IMR-90 (cell line): ENCODE data around the gene ASCL3. TPM values are rescaled to one million over a fixed set of nuclear protein-coding genes. Genes with fewer than 3 reads are reported as not detected.

Experiments
- ATAC-seq: fragments of 200-7000 bp; cut with Tn5 transposase; 2 replicates; pipeline ENCODE4 v1.9.1; 2020; ENCODE audit warnings: low read depth, mild to moderate bottlenecking, moderate library complexity
- BruUV-seq: library from RNA; stranded (reverse); fragments of 400-500 nt; replicated peaks from 2 replicates; lab custom pipeline; 2021; lab: Mats Ljungman, UMichigan
- CTCF ChIA-PET: fragments of 300-600 bp; formaldehyde crosslinking; extraction: SDS; loops from one replicate; lab custom pipeline; 2021; ENCODE audit warnings: antibody characterized with exemption; lab: Yijun Ruan, JAX
- POLR2A ChIA-PET: fragments of 300-600 bp; sonication (Branson Sonifier 250); formaldehyde crosslinking; loops from one replicate; lab custom pipeline; 2022; ENCODE audit warnings: antibody characterized with exemption; ENCODE audit not compliant: unreplicated experiment; lab: Charles Lee
- DNase-seq: peaks from one replicate; pipeline ENCODE4 v3.0.0; 2013
- H2AFZ ChIP-seq: replicated peaks from 2 replicates; pipeline ENCODE3; 2013; ENCODE audit warnings: low read length, mild to moderate bottlenecking; ENCODE audit not compliant: poor library complexity
- H2AK5ac ChIP-seq: 2 replicates; pipeline ENCODE4 v1.6.1; 2013; ENCODE audit warnings: low read depth, low read length, inconsistent platforms
- H2AK9ac ChIP-seq: replicated peaks from 2 replicates; pipeline ENCODE3; 2013; ENCODE audit warnings: mild to moderate bottlenecking, low read depth, low read length, moderate library complexity; ENCODE audit not compliant: poor library complexity
- H2BK120ac ChIP-seq: 2 replicates; pipeline ENCODE4 v1.6.1; 2013; ENCODE audit warnings: low read depth, low read length, inconsistent platforms
- H2BK15ac ChIP-seq: 3 replicates; pipeline ENCODE4 v1.6.1; 2013; ENCODE audit warnings: low read depth, low read length, inconsistent platforms
- H2BK20ac ChIP-seq: 2 replicates; pipeline ENCODE4 v1.6.1; 2013; ENCODE audit warnings: low read depth, mild to moderate bottlenecking, inconsistent platforms, low read length, moderate library complexity
- H2BK5ac ChIP-seq: 2 replicates; pipeline ENCODE4 v1.6.1; 2013; ENCODE audit warnings: mild to moderate bottlenecking, low read depth, low read length, inconsistent platforms; ENCODE audit not compliant: poor library complexity, severe bottlenecking
- H3K14ac ChIP-seq: replicated peaks from 2 replicates; pipeline ENCODE4 v1.6.1; 2013; ENCODE audit warnings: low read depth, low read length, inconsistent platforms
- H3K18ac ChIP-seq: 2 replicates; pipeline ENCODE4 v1.6.1; 2013; ENCODE audit warnings: low read depth, low read length, control low read depth
- H3K23ac ChIP-seq: 2 replicates; pipeline ENCODE4 v1.6.1; 2013; ENCODE audit warnings: low read depth, low read length, inconsistent platforms
- H3K27ac ChIP-seq: 2 replicates; pipeline ENCODE4 v1.5.1; 2013; ENCODE audit warnings: mild to moderate bottlenecking, control low read depth, low read length; ENCODE audit not compliant: insufficient read depth
- H3K27me3 ChIP-seq: 2 replicates; pipeline ENCODE4 v1.6.1; 2013; ENCODE audit warnings: low read length; ENCODE audit not compliant: control insufficient read depth, insufficient read depth
- H3K36me3 ChIP-seq: 2 replicates; pipeline ENCODE4 v1.6.1; 2013; ENCODE audit warnings: low read length, mixed read lengths; ENCODE audit not compliant: control insufficient read depth, insufficient read depth
- H3K4ac ChIP-seq: 2 replicates; pipeline ENCODE4 v1.6.1; 2013; ENCODE audit warnings: low read depth, low read length, inconsistent platforms
- H3K4me1 ChIP-seq: 2 replicates; pipeline ENCODE4 v1.6.1; 2013; ENCODE audit warnings: low read length, mixed read lengths; ENCODE audit not compliant: control insufficient read depth, insufficient read depth
- H3K4me2 ChIP-seq: 2 replicates; pipeline ENCODE4 v1.6.1; 2013; ENCODE audit warnings: low read depth, mild to moderate bottlenecking, control low read depth, low read length, moderate library complexity
- H3K4me3 ChIP-seq: 2 replicates; pipeline ENCODE4 v1.5.1; 2013; ENCODE audit warnings: low read depth, mild to moderate bottlenecking, control low read depth, low read length, moderate library complexity; ENCODE audit not compliant: insufficient read depth
- H3K56ac ChIP-seq: 2 replicates; pipeline ENCODE4 v1.6.1; 2013; ENCODE audit warnings: low read length, inconsistent platforms; ENCODE audit not compliant: insufficient read depth; ENCODE audit errors: extremely low read depth
- H3K79me1 ChIP-seq, 2 experiments: 2 replicates each; pipeline ENCODE4 v1.6.1; 2013; ENCODE audit warnings: low read length in 2 of 2, inconsistent platforms in 1 of 2, low read depth in 1 of 2
- H3K9ac ChIP-seq: 2 replicates; pipeline ENCODE4 v1.6.1; 2013; ENCODE audit warnings: low read depth, low read length, control low read depth
- H3K9me1 ChIP-seq: 2 replicates; pipeline ENCODE4 v1.6.1; 2013; ENCODE audit warnings: low read length, inconsistent platforms; ENCODE audit not compliant: insufficient read depth
- H3K9me3 ChIP-seq: 2 replicates; pipeline ENCODE4 v1.6.1; 2013; ENCODE audit warnings: low read length; ENCODE audit not compliant: control insufficient read depth, insufficient read depth
- H4K20me1 ChIP-seq: 2 replicates; pipeline ENCODE4 v1.6.1; 2013; ENCODE audit warnings: low read length, inconsistent platforms; ENCODE audit not compliant: insufficient read depth
- H4K5ac ChIP-seq: 2 replicates; pipeline ENCODE4 v1.6.1; 2013; ENCODE audit warnings: mild to moderate bottlenecking, low read depth, low read length, control low read depth
- H4K8ac ChIP-seq, 2 experiments: 2 replicates each; pipeline ENCODE4 v1.6.1; 2013; ENCODE audit warnings: low read depth in 2 of 2, low read length in 2 of 2, control low read depth in 1 of 2, inconsistent platforms in 1 of 2
- H4K91ac ChIP-seq: 2 replicates; pipeline ENCODE4 v1.6.1; 2013; ENCODE audit warnings: low read depth, low read length, inconsistent platforms; ENCODE audit not compliant: insufficient read depth
- CEBPB ChIP-seq: IDR thresholded peaks from 2 replicates; pipeline ENCODE4 v1.6.1; 2012; ENCODE audit warnings: low read depth, low read length, improper control_type of control experiment
- CTCF ChIP-seq: conservative IDR thresholded peaks from 2 replicates; pipeline ENCODE4 v1.5.1; 2012; ENCODE audit warnings: mild to moderate bottlenecking, low read depth, low read length, improper control_type of control experiment
- ELK1 ChIP-seq: fragments of 150-350 bp; IDR thresholded peaks from 2 replicates; pipeline ENCODE4 v1.6.1; 2016; ENCODE audit warnings: low read depth, mild to moderate bottlenecking, low read length, moderate library complexity, borderline replicate concordance
- FOS ChIP-seq: fragments of 150-350 bp; IDR thresholded peaks from 2 replicates; pipeline ENCODE4 v1.6.1; 2016; ENCODE audit warnings: low read depth, low read length
- MXI1 ChIP-seq: IDR thresholded peaks from 2 replicates; pipeline ENCODE4 v1.6.1; 2012; ENCODE audit warnings: low read depth, mild to moderate bottlenecking, low read length, moderate library complexity, borderline replicate concordance
- NFE2L2 ChIP-seq: fragments of 150-350 bp; IDR thresholded peaks from 2 replicates; pipeline ENCODE4 v1.6.1; 2016; ENCODE audit warnings: low read depth, mild to moderate bottlenecking, low read length
- POLR2A ChIP-seq: IDR thresholded peaks from 2 replicates; pipeline ENCODE4 v1.6.1; 2012; ENCODE audit warnings: mild to moderate bottlenecking, low read depth, low read length
- RAD21 ChIP-seq: IDR thresholded peaks from 2 replicates; pipeline ENCODE4 v1.6.1; 2012; ENCODE audit warnings: low read length, improper control_type of control experiment
- RCOR1 ChIP-seq: IDR thresholded peaks from 2 replicates; pipeline ENCODE4 v1.6.1; 2012; ENCODE audit warnings: mild to moderate bottlenecking, low read length, improper control_type of control experiment; ENCODE audit not compliant: insufficient replicate concordance
- RFX5 ChIP-seq: IDR thresholded peaks from 2 replicates; pipeline ENCODE4 v1.8.0; 2012; ENCODE audit warnings: low read depth, mild to moderate bottlenecking, low read length, moderate library complexity
- SMC3 ChIP-seq: fragments of 150-350 bp; IDR thresholded peaks from 2 replicates; pipeline ENCODE4 v1.6.1; 2016; ENCODE audit warnings: low read depth, mild to moderate bottlenecking, antibody characterized with exemption, low read length, moderate library complexity
- USF2 ChIP-seq: fragments of 150-350 bp; IDR thresholded peaks from 2 replicates; pipeline ENCODE4 v1.6.1; 2017; ENCODE audit warnings: mild to moderate bottlenecking, antibody characterized with exemption, low read length, low read depth
- WGBS, 2 experiments: methylation state at CpG; one replicate each; pipeline versions ENCODE4 v1.1.5 to v1.1.7; 2013; ENCODE audit warnings: missing lambda C conversion rate in 2 of 2; ENCODE audit not compliant: insufficient read length in 1 of 2; ENCODE audit errors: extremely low coverage in 2 of 2; 5-methylcytosine and 5-hydroxymethylcytosine counted together
- dilution Hi-C: fragments of 300-500 bp; cut with HindIII; formaldehyde crosslinking; loops from one replicate; pipeline ENCODE4 v1.14.3; 2018; ENCODE audit warnings: low sequenced_read_pairs; ENCODE audit not compliant: unreplicated experiment
- in situ Hi-C: fragments of 300-500 bp; cut with MboI; formaldehyde crosslinking; loops from 3 replicates; pipeline ENCODE4 v1.14.3; 2019; ENCODE audit warnings: low sequenced_read_pairs, inconsistent platforms, mixed read lengths
- intact Hi-C: fragments of 100-400 bp; cut with micrococcal nuclease; formaldehyde crosslinking; loops from 2 replicates; pipeline ENCODE4 v1.10.0; 2022
- polyA plus RNA-seq, 3 experiments: library from polyadenylated mRNA; depleted of rRNA; stranded (reverse); fragments of >200 nt; gene quantifications; 2 replicates each; pipeline ENCODE4 v1.2.3, GENCODE V29; 2012; ENCODE audit warnings: low replicate concordance in 1 of 3
- total RNA-seq: library from RNA; depleted of rRNA; stranded (reverse); fragments of >200 nt; gene quantifications from 2 replicates; pipeline ENCODE4 v1.2.3, GENCODE V29; 2012

The ASCL3 gene
- total and polyA plus RNA-seq, 2 of the 4 experiments (the other 2 are of a cell fraction): not detected

- ATAC-seq: no peak
- CTCF ChIA-PET: interaction anchor here (0.5 to 1.8 kb wide), 6 partner anchors 27 to 223 kb away, joined by 3 to 6 read pairs (median 3); a partner anchor contains a TSS
These were observed 28.7 kb downstream of the ASCL3 start for GRCh38 chr11:8913961-8914660.

More at GRCh38 chr11:8913961-8914660, 28.7 kb downstream of the ASCL3 start:
- TF ChIP-seq RCOR1 (no peak), RFX5 (no peak), RAD21 (peak; percentile 85), FOS (no peak), MXI1 (no peak), USF2 (no peak), NFE2L2 (no peak), CEBPB (no peak), CTCF (peak; percentile 75), ELK1 (no peak), SMC3 (peak; percentile 69), POLR2A (no peak)
- Histone ChIP-seq H2AFZ (no peak overlapping the region), H3K56ac (peak overlapping the region; percentile 21; the same call in 1 of the 2 replicates), H3K9ac (peak overlapping the region; percentile 69), H4K20me1 (peaks cover 3% of the 10 kb centered on the region; the same call in 1 of the 2 replicates), H3K23ac (peak overlapping the region; percentile 66; the same call in 1 of the 2 replicates), H3K4me2 (peak overlapping the region; percentile 82), H4K91ac (peak overlapping the region; percentile 9), H3K18ac (peak overlapping the region; percentile 28), H3K79me1 (peaks cover 35 to 58% of the 10 kb centered on the region in 2 experiments), H3K27ac (peak overlapping the region; percentile 73; the same call in 1 of the 2 replicates), H3K9me1 (peaks cover 19% of the 10 kb centered on the region; the same call in 1 of the 2 replicates), H3K9me3 (no peaks in the 10 kb centered on the region), H2BK15ac (peak overlapping the region; percentile 38; the same call in 2 of the 3 replicates), H3K4ac (peak overlapping the region; percentile 51; the same call in 1 of the 2 replicates), H2BK5ac (peak overlapping the region; percentile 59), H3K27me3 (no peaks in the 10 kb centered on the region), H3K36me3 (peaks cover 14% of the 10 kb centered on the region), H4K8ac (peak overlapping the region in 1 of 2 experiments; percentile 26; a peak in 1 of 4 replicates), H2AK9ac (no peak overlapping the region), H2BK20ac (peak overlapping the region; percentile 22; the same call in 1 of the 2 replicates), H3K4me3 (no peak overlapping the region), H3K14ac (peak overlapping the region; percentile 24; the same call in 1 of the 2 replicates), H2BK120ac (peak overlapping the region; percentile 44; the same call in 1 of the 2 replicates), H4K5ac (0 out of 2 replicates have a peak overlapping the region, but pooled peaks have one; percentile 21), H2AK5ac (peak overlapping the region; percentile 67; the same call in 1 of the 2 replicates), H3K4me1 (peaks cover 22% of the 10 kb centered on the region)
- intact Hi-C loops: loop anchor here (1.0 to 10.0 kb wide), 5 partner anchors 87 to 593 kb away; a partner anchor contains a TSS
- POLR2A ChIA-PET: interaction anchor here (2.0 kb wide), 1 partner anchor 45 kb away, joined by 4 read pairs; no protein-coding TSS in a partner anchor
- in situ Hi-C loops: loop anchor here (5.0 kb wide), 1 partner anchor 43 kb away; no protein-coding TSS in a partner anchor
- no TSS peak for BruUV-seq
- WGBS, 2 experiments: no CpG with 5 or more reads among the region's 9 CpGs
- dilution Hi-C loops: no loop called here
- peak; percentile 39 for DNase-seq
